ENCODE results near the gene ZNF281.

Gene ZNF281

DNA sequence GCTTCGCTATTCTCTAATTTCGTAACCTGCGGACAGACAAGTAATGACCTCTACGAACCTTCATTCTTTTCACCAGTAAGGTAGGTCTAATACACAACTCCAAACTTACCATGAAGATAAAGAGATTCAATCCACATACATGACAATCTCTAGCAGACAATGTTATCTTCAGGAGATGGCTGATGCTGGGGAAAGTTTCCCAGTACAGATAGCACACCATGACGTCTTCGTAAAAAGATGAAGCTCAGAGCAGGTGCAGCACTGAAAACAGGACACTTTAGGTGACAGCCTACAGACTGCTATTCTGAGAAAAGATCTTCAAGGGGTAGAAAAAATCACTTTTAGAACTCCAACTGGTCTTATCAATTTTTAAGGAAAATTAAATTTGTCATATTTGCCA lies 41.3 kb downstream of the ZNF281 start:
- no peak for DNase-seq (ENCODE audit: low read depth in 2 of 2)
- no peak overlapping the region for H3K4me3 ChIP-seq (replicated peaks in 1 of 2; ENCODE audit: low read depth in 2 of 2, low read length in 2 of 2)
- TF ChIP-seq, protein P1, sequence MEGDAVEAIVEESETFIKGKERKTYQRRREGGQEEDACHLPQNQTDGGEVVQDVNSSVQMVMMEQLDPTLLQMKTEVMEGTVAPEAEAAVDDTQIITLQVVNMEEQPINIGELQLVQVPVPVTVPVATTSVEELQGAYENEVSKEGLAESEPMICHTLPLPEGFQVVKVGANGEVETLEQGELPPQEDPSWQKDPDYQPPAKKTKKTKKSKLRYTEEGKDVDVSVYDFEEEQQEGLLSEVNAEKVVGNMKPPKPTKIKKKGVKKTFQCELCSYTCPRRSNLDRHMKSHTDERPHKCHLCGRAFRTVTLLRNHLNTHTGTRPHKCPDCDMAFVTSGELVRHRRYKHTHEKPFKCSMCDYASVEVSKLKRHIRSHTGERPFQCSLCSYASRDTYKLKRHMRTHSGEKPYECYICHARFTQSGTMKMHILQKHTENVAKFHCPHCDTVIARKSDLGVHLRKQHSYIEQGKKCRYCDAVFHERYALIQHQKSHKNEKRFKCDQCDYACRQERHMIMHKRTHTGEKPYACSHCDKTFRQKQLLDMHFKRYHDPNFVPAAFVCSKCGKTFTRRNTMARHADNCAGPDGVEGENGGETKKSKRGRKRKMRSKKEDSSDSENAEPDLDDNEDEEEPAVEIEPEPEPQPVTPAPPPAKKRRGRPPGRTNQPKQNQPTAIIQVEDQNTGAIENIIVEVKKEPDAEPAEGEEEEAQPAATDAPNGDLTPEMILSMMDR (IDR thresholded peaks at IDR 0.05; ENCODE audit: low read depth, low read length), result no peak

DNA sequence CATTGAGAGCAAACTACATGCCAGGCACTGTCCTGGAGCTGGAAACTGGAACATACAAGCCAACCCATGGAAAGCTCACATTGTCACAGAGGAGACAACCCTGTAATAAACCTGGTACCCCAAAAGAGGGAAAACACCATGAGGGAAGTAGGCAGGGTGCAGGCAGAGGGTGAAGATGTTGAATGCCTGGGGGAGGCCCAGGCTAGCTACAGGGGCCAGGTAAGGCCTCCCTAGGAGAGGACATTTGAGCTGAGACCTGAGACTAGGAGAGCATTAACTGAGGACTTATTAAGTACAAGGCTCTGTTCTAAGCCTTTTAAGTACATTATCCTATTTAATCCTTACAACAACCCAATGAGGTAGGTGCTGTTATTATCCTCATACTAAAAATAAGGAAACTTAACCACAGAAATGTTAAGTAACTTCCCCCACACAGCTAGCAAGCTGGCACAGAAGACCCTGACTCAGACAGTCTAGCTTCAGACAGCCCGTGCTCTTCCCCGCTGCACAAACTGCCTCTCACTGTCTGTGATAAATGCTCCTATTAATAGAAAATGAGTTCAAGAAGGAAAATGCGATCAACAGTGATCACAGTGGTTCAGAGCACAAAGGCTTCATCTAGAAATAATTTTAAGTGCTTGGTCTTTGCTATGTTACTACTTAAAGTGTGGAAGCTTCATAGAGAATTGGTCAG lies 41.8 kb downstream of the ZNF281 start:
- DNase-seq (ENCODE audit: low read depth in 2 of 2), result peak; percentile 73 to 87
- TF ChIP-seq, protein P1 (IDR thresholded peaks at IDR 0.05; ENCODE audit: low read depth, low read length), result no peak
- H3K4me3 ChIP-seq (replicated peaks in 1 of 2; ENCODE audit: low read depth in 2 of 2, low read length in 2 of 2), result no peak overlapping the region

DNA sequence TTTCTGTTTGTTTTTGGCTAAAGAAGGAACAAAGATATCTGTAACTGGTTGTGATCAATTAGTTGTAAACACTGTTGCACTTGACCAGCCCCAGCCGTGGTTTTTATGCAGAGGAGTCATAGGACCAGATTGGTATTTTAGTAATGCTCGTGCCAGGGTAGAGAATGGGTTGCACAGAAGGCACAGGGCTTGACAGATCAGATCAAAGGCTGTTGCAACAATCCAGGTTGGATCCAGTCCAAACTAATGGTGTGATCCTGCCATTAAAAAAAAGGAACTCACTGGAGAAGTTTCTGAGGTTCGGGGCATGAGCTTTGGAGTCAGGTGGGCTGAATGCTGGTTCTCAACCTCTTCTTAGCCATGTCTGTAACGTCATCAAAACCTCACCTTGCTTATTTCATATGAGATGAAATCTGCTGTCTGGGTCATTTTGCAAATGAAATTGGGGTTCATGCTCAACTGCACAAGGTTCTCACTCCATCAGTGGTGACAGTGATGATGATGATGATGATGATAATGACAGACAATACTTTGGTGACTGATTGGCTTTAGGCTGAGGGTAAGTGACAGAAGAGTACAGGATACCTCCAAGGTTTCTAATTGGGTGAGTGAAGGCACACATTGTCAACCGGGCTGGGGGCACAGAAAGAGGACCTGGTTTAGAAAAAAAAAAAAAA lies 43.1 kb downstream of the ZNF281 start:
- no peak overlapping the region for H3K4me3 ChIP-seq (replicated peaks in 1 of 2; ENCODE audit: low read depth in 2 of 2, low read length in 2 of 2)
- peak in 1 of 2 donors; percentile 25 for DNase-seq (ENCODE audit: low read depth in 2 of 2)
- TF ChIP-seq, protein P1 (IDR thresholded peaks at IDR 0.05; ENCODE audit: low read depth, low read length), result no peak

DNA sequence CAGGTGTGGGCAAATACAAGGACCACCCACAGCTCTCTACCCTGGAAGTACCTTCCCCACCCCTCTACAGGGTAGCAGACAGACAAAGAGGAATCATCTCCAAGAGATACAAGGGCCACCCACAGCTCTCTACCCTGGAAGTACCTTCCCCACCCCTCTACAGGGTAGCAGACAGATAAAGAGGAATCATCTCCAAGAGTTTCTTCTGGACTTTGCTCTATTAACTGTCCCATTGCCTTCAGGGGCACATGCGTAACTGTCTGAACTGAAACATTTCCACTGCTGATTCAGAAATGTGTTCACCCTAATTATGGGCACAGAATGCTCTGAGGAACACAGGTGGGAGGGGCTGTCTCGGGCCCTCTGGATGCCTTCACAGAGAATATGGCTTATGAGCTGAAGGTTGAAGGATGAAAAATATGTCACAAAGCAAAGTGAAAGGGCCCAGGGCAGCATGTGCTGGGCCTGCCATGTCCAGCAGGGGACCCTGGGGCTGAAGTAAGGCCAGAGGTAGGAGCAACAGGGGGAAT lies 43.9 kb downstream of the ZNF281 start:
- DNase-seq (ENCODE audit: low read depth in 2 of 2), result no peak
- TF ChIP-seq, protein P1 (IDR thresholded peaks at IDR 0.05; ENCODE audit: low read depth, low read length), result peak; percentile 11
- H3K4me3 ChIP-seq (replicated peaks in 1 of 2; ENCODE audit: low read depth in 2 of 2, low read length in 2 of 2), result no peak overlapping the region

DNA sequence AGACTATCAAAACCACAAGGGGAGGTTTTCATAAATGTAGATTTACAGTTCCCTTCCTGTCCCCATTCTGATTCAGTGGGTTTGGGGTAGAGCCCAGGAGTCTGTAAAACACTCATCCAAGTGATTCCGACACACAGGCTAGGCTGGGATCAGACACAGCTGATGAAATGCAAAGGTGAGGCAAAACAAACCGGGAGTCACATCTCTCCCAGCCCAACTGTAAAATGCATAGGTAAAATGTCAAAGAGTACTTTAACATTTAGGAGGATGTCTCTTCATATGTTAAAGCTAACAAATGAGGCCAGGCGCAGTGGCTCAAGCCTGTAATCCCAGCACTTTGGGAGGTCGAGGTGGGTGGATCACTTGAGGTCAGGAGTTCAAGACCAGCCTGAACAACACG lies 45.0 kb downstream of the ZNF281 start:
- no peak overlapping the region for H3K4me3 ChIP-seq (replicated peaks in 1 of 2; ENCODE audit: low read depth in 2 of 2, low read length in 2 of 2)
- DNase-seq (ENCODE audit: low read depth in 2 of 2), result peak in 1 of 2 donors; percentile 57
- TF ChIP-seq, protein P1 (IDR thresholded peaks at IDR 0.05; ENCODE audit: low read depth, low read length), result no peak

DNA sequence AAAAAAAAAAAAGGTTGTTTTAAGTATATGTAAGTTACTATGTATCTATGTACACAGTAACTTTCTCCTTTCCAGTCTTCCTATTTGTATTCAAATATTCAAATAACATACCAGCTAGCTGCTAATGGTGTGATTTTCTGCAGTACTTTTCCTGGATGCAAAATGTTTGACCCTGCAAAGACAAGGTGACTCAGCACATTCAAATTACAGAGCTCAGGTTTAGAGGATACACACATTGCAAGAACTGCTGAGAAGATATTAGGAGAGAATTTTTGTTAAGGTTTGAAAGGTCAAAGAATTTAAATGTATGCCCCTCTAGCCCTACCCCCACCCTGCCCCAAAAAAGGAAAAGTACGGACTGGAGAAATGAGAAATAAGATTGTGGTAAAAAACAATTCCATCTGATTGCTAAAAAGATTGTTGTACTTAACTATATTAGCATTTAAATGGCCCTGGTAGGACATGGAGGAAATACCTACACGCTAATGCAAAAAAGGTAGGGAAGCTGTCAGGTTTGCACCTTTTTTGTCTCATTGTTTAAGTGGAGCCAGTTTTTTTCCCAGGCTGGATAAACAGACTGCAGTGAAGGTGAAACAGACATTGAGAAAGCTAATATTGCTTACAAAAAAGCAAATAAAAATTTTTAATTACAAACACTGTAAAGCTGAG lies 45.6 kb downstream of the ZNF281 start:
- TF ChIP-seq, protein P1 (IDR thresholded peaks at IDR 0.05; ENCODE audit: low read depth, low read length), result no peak
- H3K4me3 ChIP-seq (replicated peaks in 1 of 2; ENCODE audit: low read depth in 2 of 2, low read length in 2 of 2), result no peak overlapping the region
- peak; percentile 43 to 55 for DNase-seq (ENCODE audit: low read depth in 2 of 2)
